Uterus (tissue), 2 donors: Measurements from ENCODE around the gene MED4.

Experiments used
- CTCF ChIP-seq, 4 experiments: fragments of 200-600 bp in 2 of 4; fragments of 450-650 bp in 2 of 4; sonication (generic) in 2 of 4; IDR thresholded peaks; one replicate each; pipeline ENCODE4 v1.5.1; 2016 to 2019; ENCODE audit warnings: antibody characterized with exemption in 4 of 4, mild to moderate bottlenecking in 2 of 4, moderate library complexity in 1 of 4
- POLR2A ChIP-seq, 2 donors: fragments of 450-650 bp; IDR thresholded peaks; one replicate each; pipeline ENCODE4 v1.6.1; 2016; ENCODE audit warnings: antibody characterized with exemption in 2 of 2, mild to moderate bottlenecking in 1 of 2, moderate library complexity in 1 of 2

- no peak for TF ChIP-seq CTCF (IDR thresholded peaks at IDR 0.05)
- no peak for TF ChIP-seq POLR2A (IDR thresholded peaks at IDR 0.05)
Observed at GRCh38 chr13:48069573-48069972, 25.3 kb downstream of the MED4 start.
